Activated T-cell treated with anti-CD3 and anti-CD28 coated beads, Interleukin-2, amount 50 U/mL, for 4 hours (primary cell): Measurements from ENCODE around the gene DRD1. TPM values are rescaled to one million over a fixed set of nuclear protein-coding genes. Genes with fewer than 3 reads are reported as not detected.

ENCODE experiments used
- ATAC-seq, 2 donors: fragments of 200-7000 bp; cut with Tn5 transposase; one replicate each; pipeline ENCODE4 v1.10.0; 2021
- DNase-seq: peaks from one replicate; pipeline ENCODE4 v3.0.0-alpha.2; 2020
- H3K27me3 Mint-ChIP-seq: one replicate; pipeline ENCODE4 v1.8.0; 2021; ENCODE audit warnings: low read depth, mixed read lengths
- H3K36me3 Mint-ChIP-seq: one replicate; pipeline ENCODE4 v1.8.0; 2022; ENCODE audit warnings: mixed read lengths; ENCODE audit not compliant: insufficient read depth
- H3K4me1 Mint-ChIP-seq: one replicate; pipeline ENCODE4 v1.8.0; 2021; ENCODE audit warnings: low read depth, mixed read lengths
- H3K4me3 Mint-ChIP-seq: one replicate; pipeline ENCODE4 v1.8.0; 2021; ENCODE audit warnings: mild to moderate bottlenecking, moderate library complexity, mixed read lengths
- H3K9me3 Mint-ChIP-seq: one replicate; pipeline ENCODE4 v1.8.0; 2021; ENCODE audit warnings: mixed read lengths
- total RNA-seq, 3 donors: library from RNA; stranded (reverse); gene quantifications; one replicate each; pipeline ENCODE4 v1.2.1, GENCODE V29; 2021

DRD1 gene
- total RNA-seq, 3 donors from 2014 or later: 0.05 TPM; not detected in 2

- H3K36me3 Mint-ChIP-seq: peaks cover 24% of the 10 kb centered on the region
- peaks cover 8% of the 10 kb centered on the region for H3K27me3 Mint-ChIP-seq
- ATAC-seq (no peak), DNase-seq (no peak)
- H3K4me1 Mint-ChIP-seq: peaks cover 41% of the 10 kb centered on the region
- H3K4me3 Mint-ChIP-seq: peak overlapping the region; percentile 82
- H3K9me3 Mint-ChIP-seq: no peaks in the 10 kb centered on the region
Observed at GRCh38 chr5:175477440-175477839, 33.5 kb upstream of the DRD1 start.

- DNase-seq (no peak), ATAC-seq (no peak)
- Mint-ChIP-seq H3K27me3 (peaks cover 8% of the 10 kb centered on the region), H3K4me3 (no peak overlapping the region), H3K36me3 (peaks cover 11% of the 10 kb centered on the region), H3K9me3 (no peaks in the 10 kb centered on the region), H3K4me1 (peaks cover 24% of the 10 kb centered on the region)
Observed at GRCh38 chr5:175475248-175475647, 31.3 kb upstream of the DRD1 start.

DNA sequence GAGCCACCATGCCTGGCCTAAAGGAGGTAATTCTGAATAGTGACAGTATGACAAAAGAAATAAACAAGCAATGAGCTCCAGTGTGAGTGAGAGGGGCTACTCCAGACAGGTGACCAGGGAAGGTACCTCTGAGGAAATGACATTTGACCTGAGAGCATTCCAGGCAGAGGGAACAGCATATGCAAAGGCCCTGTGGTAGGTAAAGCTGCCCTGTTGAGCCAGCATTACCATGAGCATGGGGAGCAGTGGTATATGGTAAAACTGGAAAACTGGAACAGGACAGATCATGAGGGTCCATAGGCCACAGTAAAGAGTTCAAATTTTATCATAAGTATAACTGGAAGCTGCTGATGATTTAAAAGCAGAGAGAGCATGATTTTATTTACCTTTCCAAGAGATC is 28.4 kb upstream of the DRD1 start:
- Mint-ChIP-seq H3K36me3 (no peaks in the 10 kb centered on the region), H3K4me1 (peaks cover 13% of the 10 kb centered on the region), H3K4me3 (no peak overlapping the region), H3K27me3 (peaks cover 8% of the 10 kb centered on the region), H3K9me3 (no peaks in the 10 kb centered on the region)
- no peak for DNase-seq
- no peak for ATAC-seq

GRCh38 chr5:175471628-175472027 is 27.6 kb upstream of the DRD1 start:
- ATAC-seq (peak; percentile 53 to 78), DNase-seq (no peak)
- H3K36me3 Mint-ChIP-seq: no peaks in the 10 kb centered on the region
- H3K9me3 Mint-ChIP-seq: no peaks in the 10 kb centered on the region
- H3K27me3 Mint-ChIP-seq: peaks cover 8% of the 10 kb centered on the region
- peaks cover 13% of the 10 kb centered on the region for H3K4me1 Mint-ChIP-seq
- H3K4me3 Mint-ChIP-seq: no peak overlapping the region

- Mint-ChIP-seq H3K4me3 (no peak overlapping the region), H3K36me3 (no peaks in the 10 kb centered on the region), H3K4me1 (peaks cover 9% of the 10 kb centered on the region), H3K9me3 (no peaks in the 10 kb centered on the region), H3K27me3 (peaks cover 8% of the 10 kb centered on the region)
- ATAC-seq (no peak), DNase-seq (no peak)
Observed at GRCh38 chr5:175471196-175471595, 27.2 kb upstream of the DRD1 start.

GRCh38 chr5:175470781-175471180 is 26.8 kb upstream of the DRD1 start:
- Mint-ChIP-seq H3K27me3 (peaks cover 6% of the 10 kb centered on the region), H3K36me3 (no peaks in the 10 kb centered on the region), H3K9me3 (no peaks in the 10 kb centered on the region), H3K4me3 (no peak overlapping the region), H3K4me1 (peaks cover 5% of the 10 kb centered on the region)
- no peak for DNase-seq
- ATAC-seq: no peak

- no peaks in the 10 kb centered on the region for H3K36me3 Mint-ChIP-seq
- H3K4me1 Mint-ChIP-seq: peaks cover 5% of the 10 kb centered on the region
- no peak for ATAC-seq
- no peak overlapping the region for H3K4me3 Mint-ChIP-seq
- H3K27me3 Mint-ChIP-seq: peaks cover 6% of the 10 kb centered on the region
- no peak for DNase-seq
- H3K9me3 Mint-ChIP-seq: no peaks in the 10 kb centered on the region
Observed at GRCh38 chr5:175469916-175470315, 25.9 kb upstream of the DRD1 start.

GRCh38 chr5:175468892-175469291 is 24.9 kb upstream of the DRD1 start:
- DNase-seq (no peak), ATAC-seq (no peak)
- Mint-ChIP-seq H3K9me3 (no peaks in the 10 kb centered on the region), H3K4me1 (peaks cover 9% of the 10 kb centered on the region), H3K36me3 (no peaks in the 10 kb centered on the region), H3K4me3 (no peak overlapping the region), H3K27me3 (no peaks in the 10 kb centered on the region)

GRCh38 chr5:175467983-175468690 is 24.2 kb upstream of the DRD1 start:
- Mint-ChIP-seq H3K9me3 (no peaks in the 10 kb centered on the region), H3K4me1 (peaks cover 9% of the 10 kb centered on the region), H3K36me3 (no peaks in the 10 kb centered on the region), H3K27me3 (no peaks in the 10 kb centered on the region), H3K4me3 (no peak overlapping the region)
- no peak for ATAC-seq
- no peak for DNase-seq

DNA sequence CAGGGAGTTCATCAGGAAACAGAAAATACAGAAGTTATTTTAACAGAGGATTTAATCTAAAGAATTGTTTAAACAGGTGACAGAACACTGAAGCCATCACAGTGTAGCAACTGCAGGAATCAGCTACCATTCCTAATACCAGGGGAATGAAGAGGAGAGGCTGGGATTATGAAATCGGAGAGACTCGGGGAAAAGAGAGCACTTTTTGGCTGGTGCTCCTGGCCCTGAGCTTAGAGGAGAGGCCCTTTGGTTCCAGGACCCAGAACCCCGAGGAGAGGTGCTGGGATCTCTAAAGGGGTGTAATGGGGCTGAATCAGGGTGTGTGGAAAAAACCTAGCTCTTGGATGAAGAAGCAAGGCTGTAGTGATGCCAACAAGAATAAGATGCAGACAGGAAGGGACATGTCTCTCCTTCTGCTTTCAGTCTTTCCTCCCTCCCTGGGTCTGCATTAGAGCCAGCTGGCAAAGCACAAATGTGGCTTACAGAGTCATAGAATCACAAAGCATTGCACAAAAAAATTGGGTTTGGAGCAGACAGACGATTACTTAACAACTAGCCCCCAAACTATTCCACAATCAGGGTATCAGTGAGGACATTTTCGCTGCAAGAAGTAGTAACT is 22.8 kb upstream of the DRD1 start:
- Mint-ChIP-seq H3K36me3 (no peaks in the 10 kb centered on the region), H3K4me3 (no peak overlapping the region), H3K27me3 (no peaks in the 10 kb centered on the region), H3K4me1 (peaks cover 9% of the 10 kb centered on the region), H3K9me3 (no peaks in the 10 kb centered on the region)
- ATAC-seq: no peak
- no peak for DNase-seq

GRCh38 chr5:175465282-175465681 is 21.3 kb upstream of the DRD1 start:
- Mint-ChIP-seq H3K9me3 (no peaks in the 10 kb centered on the region), H3K27me3 (no peaks in the 10 kb centered on the region), H3K4me3 (no peak overlapping the region), H3K36me3 (no peaks in the 10 kb centered on the region), H3K4me1 (peaks cover 5% of the 10 kb centered on the region)
- no peak for DNase-seq
- no peak for ATAC-seq

- Mint-ChIP-seq H3K9me3 (no peaks in the 10 kb centered on the region), H3K27me3 (no peaks in the 10 kb centered on the region), H3K4me3 (no peak overlapping the region), H3K4me1 (peaks cover 7% of the 10 kb centered on the region), H3K36me3 (no peaks in the 10 kb centered on the region)
- DNase-seq (no peak), ATAC-seq (no peak)
Observed at GRCh38 chr5:175464942-175465233, 20.9 kb upstream of the DRD1 start.

GRCh38 chr5:175464074-175464941 is 20.3 kb upstream of the DRD1 start:
- no peaks in the 10 kb centered on the region for H3K9me3 Mint-ChIP-seq
- H3K4me1 Mint-ChIP-seq: peaks cover 7% of the 10 kb centered on the region
- ATAC-seq (peak; percentile 95 to 97), DNase-seq (peak; percentile 57)
- no peaks in the 10 kb centered on the region for H3K36me3 Mint-ChIP-seq
- no peak overlapping the region for H3K4me3 Mint-ChIP-seq
- no peaks in the 10 kb centered on the region for H3K27me3 Mint-ChIP-seq

GRCh38 chr5:175463641-175464040 is 19.7 kb upstream of the DRD1 start:
- no peaks in the 10 kb centered on the region for H3K9me3 Mint-ChIP-seq
- peaks cover 7% of the 10 kb centered on the region for H3K4me1 Mint-ChIP-seq
- H3K36me3 Mint-ChIP-seq: no peaks in the 10 kb centered on the region
- DNase-seq (no peak), ATAC-seq (no peak)
- no peak overlapping the region for H3K4me3 Mint-ChIP-seq
- H3K27me3 Mint-ChIP-seq: no peaks in the 10 kb centered on the region

- ATAC-seq: no peak
- no peaks in the 10 kb centered on the region for H3K36me3 Mint-ChIP-seq
- no peak overlapping the region for H3K4me3 Mint-ChIP-seq
Observed at GRCh38 chr5:175461370-175461769, 17.4 kb upstream of the DRD1 start.

More at GRCh38 chr5:175461370-175461769, 17.4 kb upstream of the DRD1 start:
- DNase-seq: no peak
- Mint-ChIP-seq H3K9me3 (no peaks in the 10 kb centered on the region), H3K27me3 (peaks cover 2% of the 10 kb centered on the region), H3K4me1 (peaks cover 7% of the 10 kb centered on the region)
